Measurements from ENCODE around the gene RIC3.

- TF ChIP-seq CTCF (conservative IDR thresholded peaks at IDR 0.05; ENCODE audit: low read depth, low read length) = no peak
- no peak for TF ChIP-seq EZH2 (IDR thresholded peaks at IDR 0.05; ENCODE audit: borderline replicate concordance, low read depth, low read length, poor library complexity, severe bottlenecking)
Measured at GRCh38 chr11:8056810-8057463, 111.9 kb downstream of the RIC3 start.
